ENCODE results near the gene PILRB. TPM values are rescaled to one million over a fixed set of nuclear protein-coding genes. Genes with fewer than 3 reads are reported as not detected.
"Not testable (repeated sequence)": the region's sequence is repeated elsewhere in the genome, so short reads cannot be mapped to it uniquely, and the experiment has no call there.

PILRB gene
- total RNA-seq, 1 donor from 2014 or later: 21.1 TPM

DNA sequence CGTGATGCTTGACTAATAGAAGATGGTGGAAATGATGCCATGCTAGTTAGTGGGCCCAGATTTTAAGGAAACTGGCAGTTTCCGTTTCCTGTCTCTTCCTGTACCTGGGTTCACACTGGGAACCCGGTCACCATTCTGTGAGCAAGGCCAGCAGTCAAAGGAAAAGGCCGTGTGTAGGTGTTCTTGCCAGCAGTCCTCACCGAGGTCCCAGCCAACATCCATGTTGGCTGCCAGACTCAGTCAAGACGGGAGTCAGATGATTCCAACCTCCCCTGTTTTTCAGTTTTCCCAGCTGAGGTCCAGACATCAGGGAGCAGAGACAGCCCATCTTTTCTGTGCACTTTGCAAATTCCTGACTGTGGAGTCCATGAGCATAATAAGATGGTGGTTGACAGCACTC is 15.2 kb upstream of the PILRB start:
- FAIRE-seq (no peak), DNase-seq (ENCODE audit: low read depth) (no peak)
- Histone ChIP-seq H4K20me1 (ENCODE audit: insufficient read depth, low read length) (peaks cover 45% of the 10 kb centered on the region), H3K4me1 (ENCODE audit: insufficient read depth, low read length) (peaks cover 12% of the 10 kb centered on the region), H3K9ac (ENCODE audit: low read length) (no peak overlapping the region), H3K9me3 (ENCODE audit: insufficient read depth, low read depth, low read length) (no peaks in the 10 kb centered on the region), H3K27me3 (ENCODE audit: insufficient read depth, low read length) (no peaks in the 10 kb centered on the region), H2AFZ (ENCODE audit: low read depth, low read length) (no peak overlapping the region), H3K36me3 (ENCODE audit: insufficient read depth, low read length) (peaks cover 16% of the 10 kb centered on the region), H3K79me2 (ENCODE audit: insufficient read depth, low read length) (peaks cover 21% of the 10 kb centered on the region), H3K27ac (ENCODE audit: low read depth, low read length) (no peak overlapping the region), H3K4me2 (ENCODE audit: low read length) (no peak overlapping the region), H3K4me3 (ENCODE audit: insufficient read depth, low read depth, low read length) (no peak overlapping the region)
- H3K36me3 Mint-ChIP-seq (ENCODE audit: low read depth, unreplicated experiment): peaks cover 19% of the 10 kb centered on the region
- no peaks in the 10 kb centered on the region for H3K27me3 Mint-ChIP-seq (ENCODE audit: low read depth, unreplicated experiment)
- H3K9me3 Mint-ChIP-seq (ENCODE audit: unreplicated experiment): no peaks in the 10 kb centered on the region
- peaks cover 13% of the 10 kb centered on the region for H3K4me1 Mint-ChIP-seq (ENCODE audit: low read depth, unreplicated experiment)
- peak overlapping the region; percentile 58 for H3K27ac Mint-ChIP-seq (ENCODE audit: unreplicated experiment)
- no peak for TF ChIP-seq EZH2 (IDR thresholded peaks at IDR 0.05; ENCODE audit: insufficient read depth, low read length)
- TF ChIP-seq, protein P1, sequence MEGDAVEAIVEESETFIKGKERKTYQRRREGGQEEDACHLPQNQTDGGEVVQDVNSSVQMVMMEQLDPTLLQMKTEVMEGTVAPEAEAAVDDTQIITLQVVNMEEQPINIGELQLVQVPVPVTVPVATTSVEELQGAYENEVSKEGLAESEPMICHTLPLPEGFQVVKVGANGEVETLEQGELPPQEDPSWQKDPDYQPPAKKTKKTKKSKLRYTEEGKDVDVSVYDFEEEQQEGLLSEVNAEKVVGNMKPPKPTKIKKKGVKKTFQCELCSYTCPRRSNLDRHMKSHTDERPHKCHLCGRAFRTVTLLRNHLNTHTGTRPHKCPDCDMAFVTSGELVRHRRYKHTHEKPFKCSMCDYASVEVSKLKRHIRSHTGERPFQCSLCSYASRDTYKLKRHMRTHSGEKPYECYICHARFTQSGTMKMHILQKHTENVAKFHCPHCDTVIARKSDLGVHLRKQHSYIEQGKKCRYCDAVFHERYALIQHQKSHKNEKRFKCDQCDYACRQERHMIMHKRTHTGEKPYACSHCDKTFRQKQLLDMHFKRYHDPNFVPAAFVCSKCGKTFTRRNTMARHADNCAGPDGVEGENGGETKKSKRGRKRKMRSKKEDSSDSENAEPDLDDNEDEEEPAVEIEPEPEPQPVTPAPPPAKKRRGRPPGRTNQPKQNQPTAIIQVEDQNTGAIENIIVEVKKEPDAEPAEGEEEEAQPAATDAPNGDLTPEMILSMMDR (IDR thresholded peaks at IDR 0.05; ENCODE audit: insufficient read depth, low read depth, low read length): no peak
- no peak overlapping the region for H3K4me3 Mint-ChIP-seq (ENCODE audit: unreplicated experiment)

DNA sequence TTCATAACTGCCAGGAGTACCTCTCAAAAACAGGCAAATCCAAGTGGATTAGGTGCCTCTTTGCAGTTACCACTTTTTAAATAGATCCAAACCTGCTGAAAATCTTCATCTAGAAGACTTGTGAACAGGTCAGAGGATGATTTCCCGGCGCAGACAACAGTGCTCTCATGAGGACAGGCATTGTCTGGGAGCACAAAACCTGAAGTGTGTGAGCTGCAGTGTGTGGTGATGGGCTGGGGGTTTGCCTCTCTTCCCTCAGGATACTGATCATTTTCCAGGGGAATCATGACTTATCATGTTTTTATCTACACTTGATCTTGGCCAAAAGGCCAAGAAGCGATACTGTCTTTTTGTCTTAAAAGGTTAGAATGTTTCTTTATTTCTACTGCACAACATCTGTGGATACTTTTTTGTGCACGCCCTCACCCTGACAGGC is 13.8 kb upstream of the PILRB start:
- H3K27me3 Mint-ChIP-seq (ENCODE audit: low read depth, unreplicated experiment); FAIRE-seq; H3K27ac Mint-ChIP-seq (ENCODE audit: unreplicated experiment); DNase-seq (ENCODE audit: low read depth); H3K27me3 ChIP-seq (ENCODE audit: insufficient read depth, low read length); H3K4me3 ChIP-seq (ENCODE audit: insufficient read depth, low read depth, low read length); H3K9ac ChIP-seq (ENCODE audit: low read length); H3K4me3 Mint-ChIP-seq (ENCODE audit: unreplicated experiment); H3K9me3 Mint-ChIP-seq (ENCODE audit: unreplicated experiment); H3K9me3 ChIP-seq (ENCODE audit: insufficient read depth, low read depth, low read length); H2AFZ ChIP-seq (ENCODE audit: low read depth, low read length); H3K4me2 ChIP-seq (ENCODE audit: low read length): not testable (repeated sequence)
- Mint-ChIP-seq H3K4me1 (ENCODE audit: low read depth, unreplicated experiment) (peaks cover 13% of the 10 kb centered on the region), H3K36me3 (ENCODE audit: low read depth, unreplicated experiment) (peaks cover 18% of the 10 kb centered on the region)
- peaks cover 12% of the 10 kb centered on the region for H3K4me1 ChIP-seq (ENCODE audit: insufficient read depth, low read length)
- peaks cover 47% of the 10 kb centered on the region for H4K20me1 ChIP-seq (ENCODE audit: insufficient read depth, low read length)
- TF ChIP-seq, protein P1 (IDR thresholded peaks at IDR 0.05; ENCODE audit: insufficient read depth, low read depth, low read length): peak; percentile 35
- peaks cover 21% of the 10 kb centered on the region for H3K36me3 ChIP-seq (ENCODE audit: insufficient read depth, low read length)
- peak overlapping the region; percentile 74 for H3K27ac ChIP-seq (ENCODE audit: low read depth, low read length)
- H3K79me2 ChIP-seq (ENCODE audit: insufficient read depth, low read length): peaks cover 21% of the 10 kb centered on the region

DNA sequence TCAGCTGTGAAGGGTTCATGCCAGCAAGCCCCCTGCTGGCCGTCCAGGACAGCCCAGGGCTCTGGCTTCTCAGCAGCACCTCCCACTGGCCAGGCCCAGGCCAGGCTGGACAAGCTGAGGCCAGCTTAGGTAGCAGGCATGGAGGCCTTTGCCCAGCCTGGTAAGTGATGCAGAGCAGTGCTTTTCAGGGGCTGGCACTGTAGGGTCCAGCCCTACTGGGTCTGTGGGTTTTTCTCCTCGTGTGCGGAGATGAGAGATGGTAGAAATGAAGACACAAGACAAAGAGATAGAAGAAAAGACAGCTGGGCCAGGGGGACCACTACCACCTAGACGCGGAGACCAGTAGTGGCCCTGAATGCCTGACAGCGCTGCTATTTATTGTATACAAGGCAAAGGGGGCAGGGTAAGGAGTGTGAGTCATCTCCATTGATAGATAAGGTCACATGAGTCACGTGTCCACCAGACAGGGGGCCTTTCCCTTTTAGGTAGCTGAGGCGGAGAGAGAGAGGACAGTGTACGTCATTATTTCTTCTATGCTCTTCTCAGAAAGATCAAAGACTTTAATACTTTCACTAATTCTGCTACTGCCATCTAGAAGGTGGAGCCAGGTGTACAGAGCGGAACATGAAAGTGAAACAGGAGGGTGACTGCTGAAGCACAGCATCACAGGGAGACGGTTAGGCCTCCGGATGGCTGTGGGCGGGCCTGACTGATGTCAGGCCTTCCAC is 13.2 kb upstream of the PILRB start:
- H3K27me3 ChIP-seq (ENCODE audit: insufficient read depth, low read length); H3K9me3 ChIP-seq (ENCODE audit: insufficient read depth, low read depth, low read length); FAIRE-seq; H3K9me3 Mint-ChIP-seq (ENCODE audit: unreplicated experiment); H3K4me3 ChIP-seq (ENCODE audit: insufficient read depth, low read depth, low read length); H3K27me3 Mint-ChIP-seq (ENCODE audit: low read depth, unreplicated experiment); H2AFZ ChIP-seq (ENCODE audit: low read depth, low read length): not testable (repeated sequence)
- peak overlapping the region; percentile 75 for H3K27ac Mint-ChIP-seq (ENCODE audit: unreplicated experiment)
- peak overlapping the region; percentile 57 for H3K4me2 ChIP-seq (ENCODE audit: low read length)
- peaks cover 12% of the 10 kb centered on the region for H3K4me1 ChIP-seq (ENCODE audit: insufficient read depth, low read length)
- peak overlapping the region; percentile 31 for H3K9ac ChIP-seq (ENCODE audit: low read length)
- H3K4me3 Mint-ChIP-seq (ENCODE audit: unreplicated experiment): peak overlapping the region; percentile 66
- H3K27ac ChIP-seq (ENCODE audit: low read depth, low read length): peak overlapping the region; percentile 74
- H4K20me1 ChIP-seq (ENCODE audit: insufficient read depth, low read length): peaks cover 53% of the 10 kb centered on the region
- peaks cover 21% of the 10 kb centered on the region for H3K79me2 ChIP-seq (ENCODE audit: insufficient read depth, low read length)
- H3K36me3 ChIP-seq (ENCODE audit: insufficient read depth, low read length): peaks cover 27% of the 10 kb centered on the region
- H3K4me1 Mint-ChIP-seq (ENCODE audit: low read depth, unreplicated experiment): peaks cover 13% of the 10 kb centered on the region
- peak; percentile 74 for DNase-seq (ENCODE audit: low read depth)
- peaks cover 21% of the 10 kb centered on the region for H3K36me3 Mint-ChIP-seq (ENCODE audit: low read depth, unreplicated experiment)
